Fibroblast of mammary gland (primary cell): ENCODE measurements around the gene ELOVL2.
"Not testable (repeated sequence)": the region's sequence is repeated elsewhere in the genome, so short reads cannot be mapped to it uniquely, and the experiment has no call there.

Source experiments
- DNase-seq: peaks from one replicate; pipeline ENCODE4 v3.0.0-alpha.2; 2010; ENCODE audit warnings: low read depth
- H3K4me3 ChIP-seq: 2 replicates; pipeline ENCODE4 v1.5.1; 2011; ENCODE audit warnings: low read depth, mild to moderate bottlenecking, low read length, moderate library complexity; ENCODE audit not compliant: control insufficient read depth
- CTCF ChIP-seq: conservative IDR thresholded peaks from 2 replicates; pipeline ENCODE4 v1.5.1; 2011; ENCODE audit warnings: low read depth, low read length, inconsistent platforms; ENCODE audit not compliant: control insufficient read depth, insufficient read depth

Gene ELOVL2

GRCh38 chr6:11043961-11044711, at the start of gene ELOVL2:
Gene ELOVL2, minus strand, starts transcription at chr6:11044305. Its CDS starts 75 bp downstream, at chr6:11044230.
- peak; percentile 25 for TF ChIP-seq CTCF
- peak within 1 kb of the TSS; percentile 28 for H3K4me3 ChIP-seq
- DNase-seq: peak; percentile 13

- no peak for DNase-seq
- TF ChIP-seq CTCF: no peak
- H3K4me3 ChIP-seq: peak overlapping the region; percentile 91
Observed at GRCh38 chr6:11093376-11093625, 49.2 kb upstream of the ELOVL2 start.

GRCh38 chr6:11092668-11093375, 48.7 kb upstream of the ELOVL2 start:
- no peak for TF ChIP-seq CTCF
- peak; percentile 29 for DNase-seq

GRCh38 chr6:11091141-11091540, 47.0 kb upstream of the ELOVL2 start:
- not testable (repeated sequence) for H3K4me3 ChIP-seq, DNase-seq

More at GRCh38 chr6:11092668-11093375, 48.7 kb upstream of the ELOVL2 start:
- peak overlapping the region; percentile 91 for H3K4me3 ChIP-seq

- no peak overlapping the region for H3K4me3 ChIP-seq
- TF ChIP-seq CTCF: no peak
- no peak for DNase-seq
Observed at GRCh38 chr6:11089695-11090094, 45.6 kb upstream of the ELOVL2 start.

- not testable (repeated sequence) for H3K4me3 ChIP-seq, DNase-seq
Observed at GRCh38 chr6:11087141-11087812, 43.2 kb upstream of the ELOVL2 start.

GRCh38 chr6:11085758-11086435, 41.8 kb upstream of the ELOVL2 start:
- no peak for TF ChIP-seq CTCF
- H3K4me3 ChIP-seq: no peak overlapping the region
- DNase-seq: no peak
